ENCODE data around the gene PPARG. TPM values are rescaled to one million over a fixed set of nuclear protein-coding genes. Genes with fewer than 3 reads are reported as not detected.
A peak's percentile ranks its signal among the peaks of the same experiment; 100 is the strongest.

PPARG gene
- total RNA-seq, 1 experiment from 2014 or later: 61.5 TPM

DNA sequence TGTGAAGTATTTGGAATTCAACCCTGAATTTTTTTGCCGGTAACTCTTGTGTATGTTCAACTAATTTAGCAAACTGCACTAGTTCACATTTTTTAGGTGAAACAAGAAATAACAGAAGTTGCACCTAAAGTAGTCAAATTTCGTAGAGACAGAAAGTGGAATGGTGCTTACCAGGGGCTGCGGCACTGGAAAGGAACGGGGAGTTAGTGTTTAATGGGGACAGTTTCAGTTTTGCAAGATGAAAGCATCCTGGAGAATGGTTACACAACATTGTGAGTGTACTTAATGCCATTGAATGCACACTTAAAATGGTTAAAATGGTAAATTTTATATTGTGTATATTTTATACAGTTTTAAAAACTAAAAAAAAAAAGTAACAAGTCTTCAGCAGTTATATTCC lies 27.4 kb downstream of the PPARG start:
- TF ChIP-seq, protein P1, sequence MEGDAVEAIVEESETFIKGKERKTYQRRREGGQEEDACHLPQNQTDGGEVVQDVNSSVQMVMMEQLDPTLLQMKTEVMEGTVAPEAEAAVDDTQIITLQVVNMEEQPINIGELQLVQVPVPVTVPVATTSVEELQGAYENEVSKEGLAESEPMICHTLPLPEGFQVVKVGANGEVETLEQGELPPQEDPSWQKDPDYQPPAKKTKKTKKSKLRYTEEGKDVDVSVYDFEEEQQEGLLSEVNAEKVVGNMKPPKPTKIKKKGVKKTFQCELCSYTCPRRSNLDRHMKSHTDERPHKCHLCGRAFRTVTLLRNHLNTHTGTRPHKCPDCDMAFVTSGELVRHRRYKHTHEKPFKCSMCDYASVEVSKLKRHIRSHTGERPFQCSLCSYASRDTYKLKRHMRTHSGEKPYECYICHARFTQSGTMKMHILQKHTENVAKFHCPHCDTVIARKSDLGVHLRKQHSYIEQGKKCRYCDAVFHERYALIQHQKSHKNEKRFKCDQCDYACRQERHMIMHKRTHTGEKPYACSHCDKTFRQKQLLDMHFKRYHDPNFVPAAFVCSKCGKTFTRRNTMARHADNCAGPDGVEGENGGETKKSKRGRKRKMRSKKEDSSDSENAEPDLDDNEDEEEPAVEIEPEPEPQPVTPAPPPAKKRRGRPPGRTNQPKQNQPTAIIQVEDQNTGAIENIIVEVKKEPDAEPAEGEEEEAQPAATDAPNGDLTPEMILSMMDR (conservative IDR thresholded peaks at IDR 0.05): no peak
- ChIA-PET CTCF (no interaction called here), POLR2A (ENCODE audit: unreplicated experiment) (no interaction called here)
- H3K9me2 ChIP-seq (ENCODE audit: insufficient read depth): no peaks in the 10 kb centered on the region
- H3F3A ChIP-seq (ENCODE audit: insufficient read depth, low read depth): peaks cover 58% of the 10 kb centered on the region
- peaks cover 96% of the 10 kb centered on the region for H3K79me2 ChIP-seq (ENCODE audit: low read depth)
- H2AFZ ChIP-seq: no peak overlapping the region
- H4K20me1 ChIP-seq (ENCODE audit: insufficient read depth): peaks cover 10% of the 10 kb centered on the region
- H3K27me3 ChIP-seq (ENCODE audit: insufficient read depth, low read depth): no peaks in the 10 kb centered on the region
- 0 out of 2 replicates have a peak overlapping the region, but pooled peaks have one; percentile 2 for H3K27ac ChIP-seq
- no peak for DNase-seq
- H3K36me3 ChIP-seq (ENCODE audit: low read depth): peaks cover 78% of the 10 kb centered on the region
- H3K4me2 ChIP-seq: no peak overlapping the region
- no peak overlapping the region for H3K4me3 ChIP-seq
- peaks cover 25% of the 10 kb centered on the region for H3K4me1 ChIP-seq (replicated peaks; ENCODE audit: insufficient read depth)
- H3K9me3 ChIP-seq (ENCODE audit: insufficient read depth, low read depth): no peaks in the 10 kb centered on the region
- intact Hi-C loops (cut with micrococcal nuclease; ENCODE audit: unreplicated experiment): no loop called here
- BruUV-seq (replicated peaks): no TSS peak

DNA sequence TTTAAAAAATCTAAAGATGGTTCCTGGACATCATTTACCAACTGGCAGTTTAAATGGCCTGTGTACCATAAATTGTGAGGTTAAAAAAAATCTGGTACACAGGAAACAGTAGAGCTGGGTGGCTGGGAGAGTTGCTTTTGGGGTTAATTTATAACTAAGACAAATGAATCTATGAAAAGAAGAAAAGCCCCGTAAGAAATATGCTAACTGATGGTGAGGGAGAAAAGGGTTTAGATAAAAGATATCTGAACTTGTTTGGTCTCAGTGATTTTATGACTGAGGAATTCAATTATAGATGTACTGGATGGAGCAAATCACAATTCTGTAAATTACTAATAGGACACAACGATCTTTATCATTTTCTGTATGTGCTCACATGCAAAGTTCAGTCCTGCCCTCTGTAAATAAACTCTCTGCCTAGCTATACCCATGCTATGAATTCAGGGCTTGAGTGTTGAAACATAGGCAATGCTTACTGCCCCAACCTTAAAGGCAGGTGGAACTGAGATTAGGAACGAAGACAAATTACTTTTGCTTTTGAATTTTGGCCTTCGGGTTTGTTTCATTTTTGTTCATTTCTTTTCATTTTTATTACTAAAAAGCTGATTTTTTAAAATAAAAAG lies 28.0 kb downstream of the PPARG start:
- Histone ChIP-seq H3K9me3 (ENCODE audit: insufficient read depth, low read depth) (no peaks in the 10 kb centered on the region), H3K9me2 (ENCODE audit: insufficient read depth) (no peaks in the 10 kb centered on the region), H3K27ac (0 out of 2 replicates have a peak overlapping the region, but pooled peaks have one; percentile 13), H2AFZ (no peak overlapping the region), H3K36me3 (ENCODE audit: low read depth) (peaks cover 78% of the 10 kb centered on the region), H3K4me3 (no peak overlapping the region), H3F3A (ENCODE audit: insufficient read depth, low read depth) (peaks cover 54% of the 10 kb centered on the region), H3K4me1 (replicated peaks; ENCODE audit: insufficient read depth) (peaks cover 23% of the 10 kb centered on the region), H3K79me2 (ENCODE audit: low read depth) (peaks cover 96% of the 10 kb centered on the region), H3K27me3 (ENCODE audit: insufficient read depth, low read depth) (no peaks in the 10 kb centered on the region), H4K20me1 (ENCODE audit: insufficient read depth) (peaks cover 7% of the 10 kb centered on the region), H3K4me2 (no peak overlapping the region)
- TF ChIP-seq, protein P1 (conservative IDR thresholded peaks at IDR 0.05): no peak
- TF ChIP-seq EZH2 (IDR thresholded peaks at IDR 0.05; ENCODE audit: low read depth): no peak
- POLR2A ChIA-PET (ENCODE audit: unreplicated experiment): no interaction called here
- CTCF ChIA-PET: no interaction called here
- intact Hi-C loops (cut with micrococcal nuclease; ENCODE audit: unreplicated experiment): no loop called here
- DNase-seq: no peak
- no TSS peak for BruUV-seq (replicated peaks)

DNA sequence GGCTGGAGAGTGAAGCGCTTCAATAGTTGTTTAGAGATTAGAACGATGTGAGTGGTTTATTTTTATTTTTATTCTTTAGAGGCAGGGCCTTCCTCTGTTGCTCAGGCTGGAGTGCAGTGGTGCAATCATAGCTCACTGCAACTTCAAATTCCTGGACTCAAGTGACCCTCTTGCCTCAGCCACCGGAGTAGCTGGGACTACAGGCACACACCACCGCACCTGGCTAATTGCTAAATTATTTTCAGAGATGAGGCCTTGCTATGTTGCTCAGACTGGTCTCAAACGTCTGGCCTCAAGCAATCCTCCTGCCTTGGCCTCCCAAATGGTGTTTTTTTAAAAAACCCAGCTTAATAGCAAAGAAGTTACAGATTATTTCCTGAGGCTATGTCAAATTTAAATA lies 29.0 kb downstream of the PPARG start:
- peaks cover 79% of the 10 kb centered on the region for H3K36me3 ChIP-seq (ENCODE audit: low read depth)
- no peak overlapping the region for H3K4me2 ChIP-seq
- no peaks in the 10 kb centered on the region for H3K9me2 ChIP-seq (ENCODE audit: insufficient read depth)
- H3K9me3 ChIP-seq (ENCODE audit: insufficient read depth, low read depth): no peaks in the 10 kb centered on the region
- no peak overlapping the region for H2AFZ ChIP-seq
- 0 out of 2 replicates have a peak overlapping the region, but pooled peaks have one; percentile 26 for H3K27ac ChIP-seq
- H3K4me3 ChIP-seq: no peak overlapping the region
- H3K27me3 ChIP-seq (ENCODE audit: insufficient read depth, low read depth): no peaks in the 10 kb centered on the region
- peaks cover 5% of the 10 kb centered on the region; the same call in 1 of the 2 replicates for H4K20me1 ChIP-seq (ENCODE audit: insufficient read depth)
- DNase-seq: no peak
- no peak for TF ChIP-seq EZH2 (IDR thresholded peaks at IDR 0.05; ENCODE audit: low read depth)
- TF ChIP-seq, protein P1 (conservative IDR thresholded peaks at IDR 0.05): no peak
- POLR2A ChIA-PET (ENCODE audit: unreplicated experiment): no interaction called here
- peaks cover 97% of the 10 kb centered on the region for H3K79me2 ChIP-seq (ENCODE audit: low read depth)
- intact Hi-C loops (cut with micrococcal nuclease; ENCODE audit: unreplicated experiment): no loop called here
- peaks cover 51% of the 10 kb centered on the region for H3F3A ChIP-seq (ENCODE audit: insufficient read depth, low read depth)
- BruUV-seq (replicated peaks): no TSS peak
- peaks cover 22% of the 10 kb centered on the region for H3K4me1 ChIP-seq (replicated peaks; ENCODE audit: insufficient read depth)
- CTCF ChIA-PET: no interaction called here
